T follicular helper cell (primary cell): ENCODE results near the gene RLBP1.

ENCODE experiments used
- DNase-seq: peaks from one replicate; pipeline ENCODE4 v3.0.0-alpha.2; 2020; ENCODE audit warnings: low read depth

Gene RLBP1

GRCh38 chr15:89178307-89178977, 42.9 kb downstream of the RLBP1 start:
- DNase-seq: no peak

DNA sequence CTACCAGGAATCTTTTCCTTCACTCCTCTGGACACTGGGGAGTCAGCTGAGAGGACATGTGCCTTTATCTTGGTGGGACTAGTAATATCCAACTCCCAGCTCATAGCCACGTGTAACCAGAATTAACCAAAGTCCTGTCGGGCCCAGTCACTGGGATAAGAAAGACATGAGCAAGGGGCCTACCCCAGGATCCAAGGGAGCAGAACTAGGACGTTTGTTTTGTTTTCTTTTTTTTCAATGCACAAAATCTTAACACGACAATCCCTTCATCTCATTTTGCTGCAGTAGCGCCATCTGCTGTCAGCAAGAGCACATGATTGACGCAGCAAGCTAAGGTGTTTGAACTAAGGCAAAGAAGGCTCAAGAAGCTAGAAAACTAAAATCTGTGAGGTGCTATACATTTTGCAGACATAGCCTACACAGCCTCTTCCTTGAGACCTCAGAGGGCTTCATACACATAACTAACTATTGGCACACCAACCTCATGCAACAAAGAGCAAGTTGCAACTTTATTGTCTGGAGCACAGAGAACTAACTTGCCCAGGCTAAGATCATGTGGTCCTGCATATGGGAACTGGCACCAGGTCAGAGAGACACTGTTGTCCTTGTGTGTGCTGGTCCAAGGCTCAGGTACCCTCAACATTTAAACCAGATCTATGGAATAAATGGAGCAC, 43.6 kb downstream of the RLBP1 start:
- DNase-seq: peak; percentile 42

DNA sequence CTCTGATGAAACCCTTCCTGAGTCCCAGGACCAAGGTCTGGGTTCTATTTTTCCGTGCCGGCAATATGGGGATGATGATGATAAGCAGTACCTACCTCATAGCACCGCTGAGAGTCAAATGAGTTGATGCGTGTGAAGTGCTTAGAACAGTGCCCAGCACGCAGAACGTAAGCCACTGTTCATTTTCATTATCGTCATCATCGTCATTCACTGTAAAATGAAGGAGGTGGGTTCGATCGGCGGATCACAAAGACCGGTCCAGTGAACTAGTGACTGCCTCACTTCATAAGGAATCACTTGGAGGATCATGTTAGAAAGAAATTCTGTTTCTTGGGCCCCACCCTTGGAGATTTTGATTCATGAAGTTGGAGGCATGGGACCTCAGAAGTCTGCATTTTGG, 44.3 kb downstream of the RLBP1 start:
- no peak for DNase-seq

DNA sequence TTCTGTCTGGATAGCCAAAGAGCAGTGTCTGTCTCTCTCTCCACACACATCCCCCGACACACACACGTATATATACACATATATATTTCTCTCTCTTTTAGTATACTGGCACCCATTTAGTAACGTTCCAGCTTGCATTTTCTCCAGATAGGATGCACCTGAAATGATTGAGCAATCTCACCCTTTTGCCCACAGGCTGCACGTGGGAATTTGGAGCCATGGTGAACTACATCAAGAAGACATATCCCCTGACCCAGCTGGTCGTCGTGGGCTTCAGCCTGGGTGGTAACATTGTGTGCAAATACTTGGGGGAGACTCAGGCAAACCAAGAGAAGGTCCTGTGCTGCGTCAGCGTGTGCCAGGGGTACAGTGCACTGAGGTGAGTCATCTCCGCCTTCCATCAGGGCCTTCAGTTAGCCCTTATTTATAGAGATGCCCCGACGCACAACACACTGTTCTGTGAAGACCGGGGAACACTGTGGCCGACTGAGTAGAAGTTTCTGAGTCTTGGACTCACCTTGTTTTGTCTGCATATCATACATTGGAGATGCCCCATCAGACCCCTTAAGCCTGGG, 45.7 kb downstream of the RLBP1 start:
- no peak for DNase-seq

DNA sequence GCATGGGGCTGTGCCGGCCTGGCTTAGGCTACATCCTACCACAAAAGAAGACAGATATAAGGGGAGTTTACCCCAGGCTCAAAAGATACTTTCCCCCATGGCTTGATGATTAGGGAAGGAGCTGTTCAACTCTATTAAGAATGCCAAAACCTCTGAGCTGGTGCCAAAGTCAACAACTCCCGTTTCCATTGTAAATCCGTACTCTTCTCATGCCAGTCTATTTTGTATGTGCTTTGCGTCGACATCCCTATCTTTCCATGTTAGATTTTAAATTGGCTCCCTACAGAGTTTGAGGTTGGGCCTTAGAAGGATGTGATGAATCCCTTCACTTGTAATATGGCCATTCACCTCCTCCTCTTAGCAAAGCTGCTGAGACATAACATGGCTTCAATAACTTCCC, 46.9 kb downstream of the RLBP1 start:
- no peak for DNase-seq

GRCh38 chr15:89172921-89173320, 48.5 kb downstream of the RLBP1 start:
- DNase-seq: no peak

- peak; percentile 6 for DNase-seq
These were observed 50.0 kb downstream of the RLBP1 start for GRCh38 chr15:89171136-89172072.

- DNase-seq: no peak
These were observed 51.0 kb downstream of the RLBP1 start for GRCh38 chr15:89170364-89170763.

GRCh38 chr15:89168316-89168833, 53.0 kb downstream of the RLBP1 start:
- DNase-seq: no peak

DNA sequence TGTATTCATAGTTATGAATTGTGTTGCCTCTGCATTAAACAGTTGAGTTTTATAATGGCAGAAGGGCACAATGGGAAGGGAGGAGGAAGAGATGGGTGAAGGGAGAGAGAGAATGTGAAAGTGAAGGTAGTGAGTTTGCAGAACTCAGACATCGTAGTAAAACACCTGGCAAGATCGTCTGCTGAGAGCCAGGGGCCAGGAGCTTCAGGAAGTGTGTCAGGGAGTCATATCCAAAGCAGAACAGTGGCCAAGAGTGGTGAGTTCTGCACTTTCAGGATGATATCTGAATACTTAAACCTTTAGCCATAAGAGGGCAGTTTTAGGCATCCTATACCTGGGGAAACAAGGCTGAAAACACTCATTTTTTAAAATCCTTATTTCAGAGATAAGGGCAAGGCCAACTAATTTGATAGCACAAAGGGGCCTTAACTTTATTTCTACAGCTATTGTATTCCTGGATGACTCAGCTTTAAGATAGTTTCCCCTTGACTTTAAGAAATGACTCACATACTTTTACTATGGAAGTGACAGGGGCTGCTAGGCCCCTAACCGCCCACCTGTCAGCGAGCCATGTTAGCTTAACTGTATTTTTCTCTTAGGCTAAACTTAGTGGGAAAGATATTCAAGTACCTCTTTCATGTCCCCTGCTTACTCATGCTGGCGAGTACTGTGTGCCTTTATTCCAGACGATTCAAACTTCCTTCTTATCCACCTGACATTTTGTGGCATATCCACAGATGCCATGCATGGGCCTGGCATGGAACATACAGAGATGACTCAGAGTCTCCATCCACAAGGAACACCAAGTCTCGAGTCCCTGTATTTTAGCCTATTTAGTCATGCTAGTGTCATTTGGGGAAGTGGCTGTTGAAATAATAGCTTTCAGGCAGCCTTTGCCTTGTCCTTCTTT, 53.9 kb downstream of the RLBP1 start:
- no peak for DNase-seq

GRCh38 chr15:89165677-89166076, 55.7 kb downstream of the RLBP1 start:
- DNase-seq: no peak

DNA sequence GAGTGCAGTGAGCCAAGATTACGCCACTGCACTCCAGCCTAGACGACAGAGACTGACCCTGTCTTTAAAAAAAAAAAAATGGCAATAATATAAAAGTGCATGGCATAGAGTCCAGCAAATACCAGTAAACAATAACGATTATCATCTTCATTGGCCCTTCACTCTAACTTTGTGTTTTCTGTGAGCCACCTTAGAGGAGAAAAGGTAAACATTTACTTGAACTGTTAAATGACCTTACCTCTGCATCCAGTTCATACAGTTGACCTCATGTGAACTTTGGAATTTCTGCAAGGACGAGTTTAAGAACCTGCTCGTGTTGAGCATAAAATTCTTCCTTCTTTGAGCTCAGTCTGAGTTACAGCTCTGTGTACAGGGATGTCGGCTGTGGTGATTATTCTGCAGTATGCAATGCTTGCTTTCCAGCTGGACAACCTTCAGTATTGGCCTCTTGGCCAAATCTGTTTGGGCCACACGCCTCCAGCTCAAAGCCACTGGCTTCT, 56.6 kb downstream of the RLBP1 start:
- no peak for DNase-seq

DNA sequence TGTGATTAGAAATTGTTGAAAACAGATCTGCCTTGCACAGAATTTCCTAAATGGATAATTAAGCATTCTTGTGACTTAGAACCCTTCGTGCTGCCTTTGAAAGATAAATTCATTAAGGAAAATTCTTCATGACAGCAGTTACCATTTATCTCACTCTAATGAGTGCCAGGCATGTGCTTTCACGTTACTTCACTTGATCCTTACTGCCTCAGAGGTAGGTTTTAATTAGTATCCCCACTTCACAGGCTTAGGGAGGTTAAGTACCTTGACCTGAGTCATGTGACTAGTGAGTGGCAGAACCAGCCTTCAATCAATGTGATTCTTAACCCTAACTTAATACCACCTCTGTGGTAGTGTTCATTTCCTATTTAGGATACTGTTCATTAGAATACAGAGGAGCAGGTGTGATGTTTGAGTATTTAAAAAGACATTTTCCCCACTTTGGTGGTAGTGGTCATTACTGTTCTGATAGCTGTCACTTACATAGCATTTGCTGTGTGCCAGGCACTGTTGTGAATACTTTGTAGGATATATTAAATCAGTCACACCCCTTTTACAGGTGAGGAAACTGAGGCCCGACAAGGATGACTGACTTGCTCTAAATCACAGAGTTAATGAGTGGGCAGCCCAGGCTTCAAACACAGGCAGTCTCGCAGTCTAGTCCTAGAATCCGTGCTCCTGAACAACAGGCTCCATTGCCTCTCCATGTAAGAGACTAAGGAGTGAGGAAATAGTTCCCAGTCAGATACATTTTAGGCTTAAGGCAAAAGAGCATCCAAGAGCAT, 57.9 kb downstream of the RLBP1 start:
- DNase-seq: no peak

DNA sequence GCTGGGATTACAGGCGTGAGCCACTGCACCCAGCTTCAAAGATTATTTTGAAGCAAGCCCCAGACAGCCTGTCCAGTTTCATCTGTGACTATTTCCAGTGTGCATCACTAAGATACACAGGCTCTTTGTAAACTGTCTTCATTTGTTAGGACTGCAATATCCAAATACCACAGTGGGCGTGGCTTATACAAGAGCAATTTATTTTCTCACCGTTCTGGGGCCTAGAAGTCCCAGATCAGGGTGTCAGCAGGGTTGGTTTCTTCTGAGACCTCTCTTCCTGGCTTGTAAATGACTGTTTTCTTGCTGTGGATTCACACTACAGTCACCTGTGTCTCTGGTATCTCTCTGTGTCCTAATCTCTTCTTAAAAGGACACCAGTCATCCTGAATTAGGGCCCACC, 59.7 kb downstream of the RLBP1 start:
- no peak for DNase-seq
